Testis (tissue), 3 donors: ENCODE data around the gene DDAH1. TPM values are rescaled to one million over a fixed set of nuclear protein-coding genes. Genes with fewer than 3 reads are reported as not detected.

Source experiments
- DNase-seq: peaks from one replicate; pipeline ENCODE4 v3.0.0-alpha.2; 2019
- H3K27ac ChIP-seq, 2 donors: fragments of 200-600 bp; sonication (generic); one replicate each; pipeline ENCODE4 v1.5.1; 2019
- H3K27me3 ChIP-seq: fragments of 200-600 bp; sonication (generic); one replicate; pipeline ENCODE4 v1.5.1; 2019
- H3K36me3 ChIP-seq: fragments of 200-600 bp; sonication (generic); one replicate; pipeline ENCODE4 v1.5.1; 2017; ENCODE audit warnings: low read depth; ENCODE audit errors: missing control alignments
- H3K4me1 ChIP-seq: fragments of 200-600 bp; sonication (generic); one replicate; pipeline ENCODE4 v1.5.1; 2019
- H3K4me3 ChIP-seq, 2 donors: fragments of 200-600 bp; sonication (generic); one replicate each; pipeline ENCODE4 v1.5.1; 2017 to 2019
- H3K9me3 ChIP-seq: fragments of 200-600 bp; sonication (generic); one replicate; pipeline ENCODE4 v1.5.1; 2017
- CTCF ChIP-seq, 3 experiments: fragments of 450-650 bp in 2 of 3; fragments of 200-600 bp in 1 of 3; sonication (generic) in 1 of 3; IDR thresholded peaks; one replicate each; pipeline ENCODE4 v1.5.1; 2016 to 2019; ENCODE audit warnings: antibody characterized with exemption in 3 of 3, mild to moderate bottlenecking in 2 of 3, moderate library complexity in 1 of 3
- POLR2A ChIP-seq: fragments of 450-650 bp; IDR thresholded peaks from one replicate; pipeline ENCODE4 v1.6.1; 2017; ENCODE audit warnings: antibody characterized with exemption, mild to moderate bottlenecking, moderate library complexity
- WGBS, 2 donors: methylation state at CpG; one replicate each; pipeline ENCODE4 v1.1.5; 2018; 5-methylcytosine and 5-hydroxymethylcytosine counted together
- intact Hi-C: fragments of 100-400 bp; cut with DNase I; formaldehyde crosslinking; loops from one replicate; pipeline ENCODE4 v1.15.1; 2023; ENCODE audit warnings: low total_unique reads
- polyA plus RNA-seq: library from polyadenylated mRNA; stranded (reverse); fragments of 350-450 nt; fragmentation: Illumina TruSeq; extraction: RNeasy Lipid Tissue Mini Kit (QIAGEN cat#74804); gene quantifications from one replicate; pipeline ENCODE4 v1.2.3, GENCODE V29; 2014; ENCODE audit warnings: low read depth, low replicate concordance; ENCODE audit not compliant: insufficient read depth
- total RNA-seq, 2 donors: library from RNA; depleted of rRNA; stranded (reverse); fragments of >200 nt; gene quantifications; one replicate each; pipeline ENCODE4 v1.2.3, GENCODE V29; 2016

DDAH1 gene
- total and polyA plus RNA-seq, 3 donors from 2014 or later: 45.3 to 71.3 (median 54.3) TPM

- no peaks in the 10 kb centered on the region for H3K27me3 ChIP-seq
- DNase-seq: no peak
- no peaks in the 10 kb centered on the region for H3K9me3 ChIP-seq
- intact Hi-C loops: no loop called here
- no peaks in the 10 kb centered on the region for H3K36me3 ChIP-seq
- TF ChIP-seq CTCF (IDR thresholded peaks at IDR 0.05) (no peak), POLR2A (no peak)
- no peak overlapping the region for H3K4me3 ChIP-seq
- WGBS, 2 donors: 96 to 100% methylated on average over 1 of the region's 1 CpG
- no peak overlapping the region for H3K27ac ChIP-seq
- no peaks in the 10 kb centered on the region for H3K4me1 ChIP-seq
These were observed 19.8 kb upstream of the DDAH1 start for GRCh38 chr1:85484716-85485115.

DNA sequence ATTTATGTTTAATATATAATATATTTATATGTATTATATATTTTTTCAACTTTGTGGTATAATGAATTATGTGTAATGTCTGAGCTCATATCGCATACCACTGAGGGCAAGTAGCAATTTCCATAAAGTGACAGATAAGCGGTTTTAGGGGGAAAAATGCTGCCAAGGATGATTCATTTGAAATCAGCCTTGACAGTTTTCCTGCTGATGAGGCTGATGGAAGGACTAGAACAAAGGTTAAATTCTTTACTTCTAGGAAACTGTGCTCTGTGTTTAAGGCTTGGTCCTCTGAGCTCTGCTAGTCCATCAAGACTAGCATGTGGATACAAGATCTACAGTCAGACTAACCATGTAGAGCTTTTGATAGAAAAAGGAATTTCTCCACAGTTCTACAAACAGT is 19.3 kb upstream of the DDAH1 start:
- Histone ChIP-seq H3K4me3 (no peak overlapping the region), H3K27me3 (no peaks in the 10 kb centered on the region), H3K4me1 (no peaks in the 10 kb centered on the region), H3K27ac (no peak overlapping the region), H3K36me3 (no peaks in the 10 kb centered on the region), H3K9me3 (no peaks in the 10 kb centered on the region)
- no peak for DNase-seq
- WGBS, 2 donors: 85% methylated on average over 2 of the region's 2 CpGs
- TF ChIP-seq POLR2A: no peak
- TF ChIP-seq CTCF (IDR thresholded peaks at IDR 0.05): no peak
- intact Hi-C loops: no loop called here

DNA sequence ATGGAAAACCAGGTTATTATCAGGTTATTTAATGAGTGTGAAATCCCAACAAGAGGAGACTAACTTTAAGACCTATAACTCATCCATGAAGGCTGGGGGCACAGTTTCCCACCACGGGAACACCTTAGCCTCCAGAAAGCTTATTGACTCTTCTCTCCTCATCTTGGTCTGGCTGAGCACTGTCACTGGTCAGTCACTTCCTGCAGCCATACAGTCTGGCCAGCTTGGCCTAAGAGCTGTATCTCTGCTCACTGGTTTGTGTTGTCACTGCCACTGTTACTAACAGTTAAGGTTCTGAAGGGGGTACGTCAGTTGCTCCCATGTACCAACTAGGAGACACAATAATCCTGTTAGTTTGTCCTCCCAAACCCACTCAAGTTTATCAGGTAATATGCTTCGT is 16.7 kb upstream of the DDAH1 start:
- TF ChIP-seq CTCF (IDR thresholded peaks at IDR 0.05) (no peak), POLR2A (no peak)
- Histone ChIP-seq H3K4me3 (no peak overlapping the region), H3K27ac (no peak overlapping the region), H3K9me3 (no peaks in the 10 kb centered on the region), H3K27me3 (no peaks in the 10 kb centered on the region), H3K36me3 (no peaks in the 10 kb centered on the region), H3K4me1 (no peaks in the 10 kb centered on the region)
- WGBS, 2 donors: 91 to 92% methylated on average over 3 of the region's 3 CpGs
- intact Hi-C loops: no loop called here
- no peak for DNase-seq

DNA sequence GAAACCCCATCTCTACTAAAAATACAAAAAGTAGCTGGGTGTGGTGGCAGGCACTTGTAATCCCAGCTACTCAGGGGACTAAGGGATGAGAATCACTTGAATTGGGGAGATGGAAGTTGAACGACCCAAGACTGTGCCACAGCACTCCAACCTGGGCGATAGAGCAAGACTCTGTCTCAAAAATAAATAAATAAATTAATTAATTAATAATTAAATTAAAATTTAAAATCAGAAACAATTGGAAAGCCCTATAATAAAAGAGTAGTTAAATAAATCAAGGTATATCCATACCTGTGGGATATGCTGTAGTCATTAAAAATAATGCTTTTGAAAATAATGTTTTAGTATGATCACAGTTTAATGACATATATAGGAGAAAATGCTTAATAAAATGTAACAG is 15.6 kb upstream of the DDAH1 start:
- TF ChIP-seq CTCF (IDR thresholded peaks at IDR 0.05): no peak
- no peak for TF ChIP-seq POLR2A
- H3K4me3 ChIP-seq: no peak overlapping the region
- intact Hi-C loops: no loop called here
- WGBS, 2 donors: 93 to 94% methylated on average over 2 of the region's 2 CpGs
- H3K27ac ChIP-seq: no peak overlapping the region
- no peaks in the 10 kb centered on the region for H3K36me3 ChIP-seq
- DNase-seq: no peak
- H3K9me3 ChIP-seq: no peaks in the 10 kb centered on the region
- H3K27me3 ChIP-seq: no peaks in the 10 kb centered on the region
- no peaks in the 10 kb centered on the region for H3K4me1 ChIP-seq

GRCh38 chr1:85479491-85479890 is 14.5 kb upstream of the DDAH1 start:
- Histone ChIP-seq H3K27me3 (no peaks in the 10 kb centered on the region), H3K4me3 (no peak overlapping the region), H3K9me3 (no peaks in the 10 kb centered on the region), H3K27ac (no peak overlapping the region), H3K4me1 (no peaks in the 10 kb centered on the region), H3K36me3 (no peaks in the 10 kb centered on the region)
- intact Hi-C loops: no loop called here
- no peak for DNase-seq
- TF ChIP-seq POLR2A (no peak), CTCF (IDR thresholded peaks at IDR 0.05) (no peak)
- WGBS, 2 donors: 75 to 79% methylated on average over 1 of the region's 1 CpG
